ENCODE data around the gene PPP2R2C.

PPP2R2C gene

GRCh38 chr4:6472387-6473263 is at the start of gene PPP2R2C:
PPP2R2C (minus strand) TSS chr4:6472614; CDS start chr4:6472229, 385 bp downstream.
- DNase-seq = no peak

GRCh38 chr4:6520978-6521377 is 48.6 kb upstream of the PPP2R2C start:
- DNase-seq = no peak

GRCh38 chr4:6520051-6520636 is 47.7 kb upstream of the PPP2R2C start:
- DNase-seq = no peak

- DNase-seq = no peak
These were observed 44.8 kb upstream of the PPP2R2C start for GRCh38 chr4:6517171-6517570.

- DNase-seq = no peak
These were observed 44.3 kb upstream of the PPP2R2C start for GRCh38 chr4:6516762-6517161.

GRCh38 chr4:6516281-6516680 is 43.9 kb upstream of the PPP2R2C start:
- DNase-seq = no peak

- no peak for DNase-seq
These were observed 41.3 kb upstream of the PPP2R2C start for GRCh38 chr4:6513678-6514077.

- no peak for DNase-seq
These were observed 37.2 kb upstream of the PPP2R2C start for GRCh38 chr4:6509587-6509986.

GRCh38 chr4:6507345-6507744 is 34.9 kb upstream of the PPP2R2C start:
- no peak for DNase-seq

GRCh38 chr4:6506616-6507140 is 34.3 kb upstream of the PPP2R2C start:
- DNase-seq = no peak

GRCh38 chr4:6504900-6505496 is 32.6 kb upstream of the PPP2R2C start:
- DNase-seq = no peak

GRCh38 chr4:6502747-6503465 is 30.5 kb upstream of the PPP2R2C start:
- no peak for DNase-seq

GRCh38 chr4:6502147-6502546 is 29.7 kb upstream of the PPP2R2C start:
- no peak for DNase-seq

GRCh38 chr4:6501171-6501570 is 28.8 kb upstream of the PPP2R2C start:
- DNase-seq = no peak

- no peak for DNase-seq
These were observed 28.2 kb upstream of the PPP2R2C start for GRCh38 chr4:6500481-6501140.

GRCh38 chr4:6499238-6499600 is 26.8 kb upstream of the PPP2R2C start:
- DNase-seq = no peak

GRCh38 chr4:6498511-6499237 is 26.3 kb upstream of the PPP2R2C start:
- DNase-seq = no peak

- no peak for DNase-seq
These were observed 25.4 kb upstream of the PPP2R2C start for GRCh38 chr4:6497796-6498195.

- DNase-seq = no peak
These were observed 23.3 kb upstream of the PPP2R2C start for GRCh38 chr4:6495736-6496135.

GRCh38 chr4:6495296-6495590 is 22.8 kb upstream of the PPP2R2C start:
- no peak for DNase-seq

GRCh38 chr4:6494431-6495295 is 22.2 kb upstream of the PPP2R2C start:
- DNase-seq = no peak

Data from CD4-positive, alpha-beta T cell treated with Interferon alpha-2 for 1 hour (primary cell).